Measurements from ENCODE around the gene LRPAP1.

DNA sequence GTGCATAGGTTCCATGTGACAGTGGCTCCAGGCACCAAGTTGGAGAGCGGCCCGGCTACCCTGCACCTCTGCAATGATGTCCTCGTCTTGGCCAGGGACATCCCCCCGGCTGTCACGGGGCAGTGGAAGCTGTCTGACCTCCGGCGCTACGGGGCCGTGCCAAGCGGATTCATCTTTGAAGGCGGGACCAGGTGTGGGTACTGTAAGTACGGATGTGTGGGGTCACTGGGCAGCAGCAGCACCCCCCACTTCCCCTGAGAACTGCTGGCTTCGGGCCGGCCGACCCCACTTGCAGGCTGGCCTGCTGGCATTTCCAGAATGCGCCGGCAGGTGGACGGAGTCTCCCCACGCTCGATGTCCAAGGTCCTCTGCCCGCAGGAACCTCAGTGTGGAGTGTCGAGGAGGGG, 55.9 kb downstream of the LRPAP1 start:
- TF ChIP-seq, protein P1, sequence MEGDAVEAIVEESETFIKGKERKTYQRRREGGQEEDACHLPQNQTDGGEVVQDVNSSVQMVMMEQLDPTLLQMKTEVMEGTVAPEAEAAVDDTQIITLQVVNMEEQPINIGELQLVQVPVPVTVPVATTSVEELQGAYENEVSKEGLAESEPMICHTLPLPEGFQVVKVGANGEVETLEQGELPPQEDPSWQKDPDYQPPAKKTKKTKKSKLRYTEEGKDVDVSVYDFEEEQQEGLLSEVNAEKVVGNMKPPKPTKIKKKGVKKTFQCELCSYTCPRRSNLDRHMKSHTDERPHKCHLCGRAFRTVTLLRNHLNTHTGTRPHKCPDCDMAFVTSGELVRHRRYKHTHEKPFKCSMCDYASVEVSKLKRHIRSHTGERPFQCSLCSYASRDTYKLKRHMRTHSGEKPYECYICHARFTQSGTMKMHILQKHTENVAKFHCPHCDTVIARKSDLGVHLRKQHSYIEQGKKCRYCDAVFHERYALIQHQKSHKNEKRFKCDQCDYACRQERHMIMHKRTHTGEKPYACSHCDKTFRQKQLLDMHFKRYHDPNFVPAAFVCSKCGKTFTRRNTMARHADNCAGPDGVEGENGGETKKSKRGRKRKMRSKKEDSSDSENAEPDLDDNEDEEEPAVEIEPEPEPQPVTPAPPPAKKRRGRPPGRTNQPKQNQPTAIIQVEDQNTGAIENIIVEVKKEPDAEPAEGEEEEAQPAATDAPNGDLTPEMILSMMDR (IDR thresholded peaks at IDR 0.05) = no peak
- TF ChIP-seq POLR2AphosphoS5 (IDR thresholded peaks at IDR 0.05) (no peak), POLR2A (IDR thresholded peaks at IDR 0.05; ENCODE audit: low read depth) (no peak)

Measured in esophagus muscularis mucosa (tissue), 3 donors.